DMS153 treated with DMSO at 0.1 percent for 48 hours (cell line): ENCODE data around the gene PLD4.
A peak's percentile ranks its signal among the peaks of the same experiment; 100 is the strongest.

Experiments used
- DNase-seq: peaks from one replicate; lab custom pipeline; 2025; ENCODE audit not compliant: unreplicated experiment; lab: John Stamatoyannopoulos, UW

PLD4 gene

DNA sequence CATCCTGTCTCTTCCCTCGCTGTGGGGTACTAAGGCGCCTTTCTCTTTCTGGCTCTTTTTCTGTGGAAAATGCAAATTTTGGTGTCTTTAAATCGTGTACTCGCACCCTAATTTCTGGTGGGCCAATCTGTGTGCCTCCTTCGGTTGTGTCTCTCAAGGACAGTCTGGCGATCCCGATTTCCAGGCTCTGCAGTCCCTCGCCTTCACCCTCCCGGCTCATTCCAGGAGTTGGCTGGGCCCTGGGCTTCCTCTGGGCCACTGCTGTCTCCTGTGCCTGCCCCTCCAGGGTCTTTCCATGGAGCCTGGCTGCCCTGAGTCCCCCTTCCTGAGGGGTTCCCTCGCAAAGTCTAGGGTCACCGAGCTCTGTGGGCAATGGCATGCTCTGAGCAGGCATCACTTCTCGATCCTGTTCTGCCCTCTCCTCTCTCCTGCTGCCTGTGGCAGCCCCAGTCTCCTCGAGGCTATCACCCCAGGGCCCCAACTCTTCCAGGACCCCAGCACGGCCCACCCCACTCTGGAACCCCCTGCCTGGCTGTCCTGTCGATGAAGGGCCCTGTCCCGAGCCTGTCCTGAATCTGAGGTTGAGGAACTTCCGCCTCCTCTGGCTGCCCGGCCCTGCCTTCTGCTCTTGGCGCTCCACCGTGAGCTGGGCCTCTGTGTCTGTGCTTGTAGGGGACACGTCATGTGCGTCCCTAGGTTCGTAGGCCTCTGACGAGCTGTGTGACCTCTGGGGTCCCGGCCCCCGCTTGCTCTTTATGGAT is 29.4 kb downstream of the PLD4 start:
- DNase-seq: no peak

DNA sequence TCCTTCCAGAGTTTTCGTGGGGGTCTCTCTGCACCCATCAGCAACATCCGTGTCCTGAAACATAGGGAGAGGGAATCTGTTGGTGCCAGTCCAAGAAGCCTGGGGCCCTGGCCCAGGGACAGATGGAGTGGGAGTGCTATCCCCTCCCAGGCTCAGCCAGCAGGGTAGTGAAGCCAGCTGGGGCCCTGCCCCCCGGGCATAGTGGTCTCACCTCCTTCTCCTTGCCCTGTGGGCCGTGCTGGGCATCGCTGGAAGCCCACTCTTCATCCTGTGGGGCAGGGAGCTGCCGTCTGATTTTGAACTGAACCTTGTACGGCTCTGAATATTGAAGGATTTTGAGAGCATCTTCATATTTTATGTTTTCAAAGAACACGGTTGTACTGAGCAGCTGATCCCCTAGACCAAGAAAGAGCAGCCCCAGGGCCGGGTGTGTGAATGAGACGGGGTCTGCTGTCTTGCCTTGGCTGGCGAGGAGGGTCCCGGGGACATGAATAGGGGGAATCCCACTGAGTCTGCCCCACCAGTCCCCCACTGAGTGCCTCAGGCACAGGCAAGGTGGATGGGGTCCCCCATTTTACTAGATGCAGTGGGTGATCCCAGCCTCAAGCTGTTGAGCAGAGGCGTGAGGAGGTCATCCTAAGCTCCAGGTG is 30.2 kb downstream of the PLD4 start:
- no peak for DNase-seq

DNA sequence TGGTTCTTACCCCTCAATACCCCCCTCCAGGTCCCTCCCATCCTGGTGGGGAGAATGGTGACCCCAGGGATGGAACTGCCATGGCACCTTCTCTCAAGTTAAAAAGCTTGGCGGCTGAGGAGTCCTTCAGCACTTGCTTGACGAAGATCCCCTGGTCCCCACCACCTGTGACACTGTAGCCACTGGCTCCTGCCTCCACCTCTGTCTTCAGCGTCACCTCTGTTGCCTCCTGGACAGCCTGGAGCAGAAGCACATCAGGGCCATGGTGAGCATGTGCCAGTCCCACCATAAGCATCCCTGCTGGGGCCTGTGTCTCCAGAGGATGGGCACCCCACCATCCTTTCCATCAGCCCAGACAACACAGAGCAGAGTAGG is 30.7 kb downstream of the PLD4 start:
- no peak for DNase-seq

DNA sequence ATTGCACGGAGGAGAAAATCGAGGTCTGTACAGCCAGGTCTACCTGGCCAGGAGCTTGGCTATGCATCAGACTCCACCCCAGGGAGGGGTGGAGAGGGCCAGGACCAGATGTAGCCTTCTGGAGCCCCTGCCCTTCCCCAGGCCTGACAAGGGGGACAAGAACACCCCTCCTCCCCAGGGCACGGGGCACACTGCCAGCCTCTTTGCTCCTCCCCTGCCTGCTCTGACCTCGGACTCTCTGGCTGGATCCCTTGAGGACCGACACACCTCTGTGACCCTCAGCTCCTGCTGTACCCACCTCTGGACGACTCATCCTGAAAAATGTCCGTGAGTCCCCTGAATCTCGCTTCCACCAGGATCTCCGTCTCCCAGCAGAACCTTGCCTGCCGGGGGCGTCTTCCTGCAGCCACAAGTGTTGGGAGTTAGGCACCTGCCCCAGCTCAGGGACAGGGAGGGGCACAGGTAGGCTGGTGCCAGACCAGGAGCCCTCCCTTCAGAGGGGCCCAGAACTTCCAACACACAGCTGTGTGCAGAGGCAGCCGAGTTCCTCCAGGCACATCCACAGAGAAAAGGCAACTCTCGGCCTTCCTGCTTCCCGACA is 31.7 kb downstream of the PLD4 start:
- no peak for DNase-seq

DNA sequence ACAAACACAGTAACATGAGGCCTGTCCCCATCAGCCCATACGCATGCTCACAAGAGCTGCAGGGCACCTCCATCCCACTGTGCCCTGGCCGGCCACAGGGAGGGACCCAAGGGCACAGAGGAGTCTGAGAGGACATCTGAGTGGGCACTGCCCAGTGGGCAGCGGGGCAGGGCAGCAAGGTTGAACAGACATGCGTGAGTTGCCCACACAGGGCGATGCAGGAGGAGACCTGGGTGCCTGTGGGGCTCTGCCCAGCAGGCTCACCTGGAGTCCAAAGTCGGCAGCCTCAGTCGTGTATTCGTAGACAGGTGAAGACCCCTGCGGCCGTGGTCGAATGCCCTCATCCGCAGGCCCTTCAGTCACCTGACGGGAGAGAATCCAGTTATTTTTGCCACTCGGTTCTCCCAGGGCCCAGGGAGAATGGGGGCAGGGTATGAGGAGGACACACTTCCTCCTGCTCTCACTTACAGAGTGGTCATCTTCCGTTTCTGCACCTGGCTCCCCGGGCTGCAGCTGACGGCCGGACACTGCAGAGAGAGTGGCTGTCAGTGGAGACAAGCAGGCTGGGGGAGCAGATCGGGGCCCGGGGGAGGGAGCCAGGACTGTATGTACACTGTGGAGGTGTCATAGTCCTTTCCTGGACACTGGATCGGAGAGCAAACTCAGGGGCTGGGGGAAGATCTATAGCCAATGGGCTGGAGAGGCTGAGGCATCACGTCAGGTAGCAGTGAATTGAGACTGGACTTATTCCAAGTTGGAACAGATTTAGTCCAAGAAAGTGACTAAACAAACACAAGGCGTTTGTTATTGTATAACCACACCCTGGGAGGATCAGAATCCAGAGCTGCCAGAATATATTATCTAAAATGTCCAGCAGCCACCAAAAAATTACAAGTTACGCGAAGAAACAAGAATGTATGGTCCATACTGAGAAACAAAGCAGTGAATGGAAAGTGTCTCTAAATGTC is 32.8 kb downstream of the PLD4 start:
- no peak for DNase-seq

DNA sequence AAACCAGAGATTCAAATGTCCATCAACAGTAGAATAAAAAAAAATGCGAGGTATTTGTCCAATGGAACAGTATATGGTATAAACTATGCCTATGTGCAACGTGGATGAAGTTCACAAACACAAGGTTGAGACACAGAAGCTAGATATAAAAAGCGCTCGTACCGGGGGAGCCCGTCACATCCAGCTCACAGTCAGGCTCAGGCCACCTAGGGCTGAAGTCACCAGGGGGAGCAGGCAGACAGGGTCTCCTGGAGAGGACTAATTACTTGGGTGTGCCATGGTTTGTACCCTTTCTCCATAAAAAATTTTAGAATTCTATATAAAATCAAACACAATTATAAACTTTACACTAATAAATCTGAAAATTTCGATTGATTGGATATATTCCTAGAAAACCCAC is 39.9 kb downstream of the PLD4 start:
- no peak for DNase-seq

DNA sequence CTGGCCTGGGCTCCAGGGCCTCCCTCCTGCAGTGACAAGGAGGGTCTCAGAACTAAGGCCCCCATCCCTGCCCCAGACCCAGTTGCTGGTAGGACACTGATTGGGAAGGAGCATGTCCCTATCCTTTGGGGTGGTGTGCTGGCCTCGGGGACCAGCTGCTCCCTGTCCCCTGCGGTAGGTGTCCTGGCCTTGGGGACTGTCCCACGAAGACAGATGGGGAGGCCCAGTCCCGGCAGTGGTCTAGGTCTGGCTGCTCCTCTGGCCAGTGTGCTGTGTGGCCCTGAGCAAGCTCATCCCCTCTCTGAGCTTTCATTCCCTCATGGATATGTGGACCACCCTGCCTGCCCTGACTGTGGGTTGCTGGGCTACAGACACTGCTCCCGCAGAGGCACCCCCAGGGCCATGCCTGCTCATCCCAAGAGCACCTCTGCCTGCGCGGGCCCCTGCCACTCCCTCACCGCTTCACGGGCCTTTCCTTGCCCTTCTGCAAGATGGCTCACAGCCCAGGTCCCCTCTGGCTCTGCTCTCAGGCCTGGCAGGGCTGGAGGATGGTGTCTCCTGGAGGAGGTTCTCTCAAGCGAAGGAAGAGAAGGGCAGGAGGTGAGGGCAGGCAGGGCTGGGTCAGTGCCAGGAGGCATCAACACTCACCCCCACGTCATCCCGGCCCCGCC is 41.0 kb downstream of the PLD4 start:
- DNase-seq: no peak

DNA sequence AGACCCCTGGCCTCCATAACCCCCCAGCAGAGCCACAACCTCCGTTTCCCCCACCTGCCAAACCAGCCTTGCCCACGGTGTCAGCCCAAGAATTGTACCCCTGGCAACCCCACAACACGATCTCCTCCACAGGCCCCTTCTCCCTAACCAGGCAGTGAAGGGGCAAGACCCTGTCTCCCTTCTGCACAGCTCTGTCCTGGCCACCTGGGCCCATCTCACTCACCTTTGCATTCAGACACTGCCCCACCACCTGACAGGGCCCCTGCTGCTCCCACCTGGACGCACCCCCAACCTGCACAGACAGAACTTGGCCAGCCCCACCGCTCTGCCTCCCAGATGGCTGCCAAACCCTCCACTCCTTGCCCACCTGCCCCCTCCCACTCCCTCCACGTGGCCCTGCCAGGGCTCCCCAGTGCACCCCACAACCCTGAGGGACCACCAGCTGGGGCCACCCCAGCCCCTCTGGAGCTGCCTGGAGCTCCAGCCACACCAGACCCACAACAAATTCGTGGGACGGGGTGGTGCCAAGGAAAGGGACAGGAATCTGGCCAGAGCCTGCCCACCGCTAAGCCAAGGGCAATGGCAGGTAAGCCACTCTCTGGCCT is 41.7 kb downstream of the PLD4 start:
- no peak for DNase-seq

DNA sequence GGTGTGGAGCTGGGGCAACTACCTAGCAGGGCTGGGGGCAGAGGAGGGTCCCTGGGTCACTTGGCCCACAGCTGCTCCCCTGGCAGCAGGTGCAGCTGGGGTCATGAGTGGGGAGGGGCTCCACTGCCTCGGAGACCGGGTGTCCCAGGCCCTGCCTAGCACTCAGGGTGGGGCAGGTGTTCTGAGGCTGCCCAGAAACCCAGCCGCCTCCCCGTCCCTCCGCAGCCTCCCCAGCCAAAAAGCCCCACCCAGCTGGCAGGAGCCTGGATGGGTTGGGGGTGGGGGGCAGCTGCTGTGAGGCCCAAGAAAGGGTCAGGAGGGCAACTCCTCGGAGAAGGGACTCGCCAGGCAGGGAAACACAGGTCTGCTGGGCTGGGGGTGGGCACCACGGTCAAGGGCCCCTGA is 42.3 kb downstream of the PLD4 start:
- no peak for DNase-seq

DNA sequence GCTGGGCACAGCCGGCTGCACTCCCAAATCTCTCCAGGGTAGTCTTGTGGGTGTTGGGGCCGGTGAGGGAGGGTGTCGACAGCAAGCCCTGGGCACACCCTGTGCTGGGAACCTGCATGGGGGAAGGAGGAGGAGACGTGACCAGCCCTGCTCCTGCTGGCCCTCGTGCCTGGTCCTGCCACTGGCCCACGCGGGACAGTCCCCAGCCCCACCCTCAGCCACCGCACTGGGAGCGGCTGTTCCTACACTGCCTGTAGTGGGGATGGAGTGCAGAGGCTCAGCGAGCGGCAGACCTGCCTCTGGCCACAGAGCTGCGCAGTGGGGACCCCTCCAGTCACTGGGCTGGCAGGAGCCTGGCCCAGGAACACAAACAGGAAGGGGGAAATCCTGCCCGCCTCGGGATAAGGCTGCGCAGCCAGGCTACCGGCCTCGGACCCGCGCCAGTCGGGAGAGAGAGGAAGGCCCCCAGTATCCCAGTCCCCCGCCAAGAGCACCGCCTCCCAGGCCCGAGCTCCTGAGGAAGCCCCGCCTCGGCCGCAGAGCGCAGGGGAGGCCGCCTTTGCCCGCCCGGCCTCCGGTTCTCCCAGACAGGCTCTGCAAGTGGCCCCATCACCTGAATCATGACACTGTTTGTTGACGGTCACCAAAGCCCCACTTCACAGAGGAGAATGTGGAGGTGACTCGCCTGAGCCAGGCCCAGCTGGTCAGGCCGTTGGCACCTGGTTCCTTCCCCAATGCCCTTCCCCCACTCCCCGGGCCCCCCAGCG is 42.9 kb downstream of the PLD4 start:
- no peak for DNase-seq

DNA sequence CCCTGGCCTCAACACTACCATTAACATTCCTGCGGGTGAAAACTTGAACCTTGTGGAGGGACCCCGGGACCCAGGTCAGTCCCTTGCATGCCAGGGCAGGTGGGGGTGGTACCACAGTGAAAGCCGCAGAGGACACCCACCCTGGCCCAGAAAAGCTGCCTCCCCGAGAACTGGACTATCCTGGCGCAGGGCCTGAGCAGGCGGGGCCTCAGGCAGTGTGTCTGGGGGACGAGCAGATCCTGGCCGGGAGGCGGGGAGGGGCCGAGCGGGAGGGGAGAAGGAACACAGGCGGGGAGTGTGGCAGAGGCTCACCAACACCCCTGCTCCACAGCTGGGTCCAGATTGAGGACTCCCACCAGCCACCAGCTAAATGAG is 43.5 kb downstream of the PLD4 start:
- no peak for DNase-seq

DNA sequence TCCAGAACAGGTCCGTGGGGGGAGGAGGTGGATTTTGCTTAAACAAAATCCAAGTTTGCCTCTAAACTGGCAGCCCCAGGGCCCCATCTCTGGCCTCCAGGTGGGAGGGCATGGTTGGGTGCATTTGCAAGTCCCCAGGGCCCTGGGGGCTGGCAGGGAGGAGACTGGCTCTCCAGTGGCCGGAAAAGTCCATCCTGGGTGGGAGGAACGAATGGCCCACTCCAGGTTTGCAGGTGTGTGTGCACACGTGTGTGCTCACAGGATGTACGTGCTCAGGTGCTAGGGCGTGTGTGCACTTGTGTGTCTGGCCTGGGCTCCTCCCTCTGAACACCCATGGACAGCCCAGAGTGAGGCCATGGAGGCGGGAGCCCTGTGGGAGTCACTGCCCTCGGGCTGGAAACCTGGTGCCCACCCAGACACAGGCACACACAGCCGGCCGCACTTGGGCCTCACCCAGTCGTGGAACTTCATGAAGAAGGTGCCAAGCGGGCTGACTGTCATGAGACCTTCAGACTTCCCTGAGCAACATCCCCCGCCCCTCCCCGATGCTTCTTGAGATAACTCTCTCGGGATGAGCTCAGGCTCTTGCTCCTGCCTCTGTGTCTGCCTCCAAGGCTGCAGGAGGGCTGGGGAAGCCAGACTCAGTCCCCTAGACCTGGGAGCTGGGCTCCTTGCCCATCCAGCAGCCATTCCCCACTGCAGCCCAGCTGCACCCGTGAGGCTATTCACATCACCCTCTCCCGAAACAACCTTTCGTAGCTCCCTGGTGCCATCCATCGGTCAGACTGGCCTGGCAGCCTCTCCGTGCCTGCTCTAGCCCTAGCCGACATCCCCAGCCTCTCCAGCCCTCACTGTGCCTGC is 44.1 kb downstream of the PLD4 start:
- peak; percentile 1 for DNase-seq

DNA sequence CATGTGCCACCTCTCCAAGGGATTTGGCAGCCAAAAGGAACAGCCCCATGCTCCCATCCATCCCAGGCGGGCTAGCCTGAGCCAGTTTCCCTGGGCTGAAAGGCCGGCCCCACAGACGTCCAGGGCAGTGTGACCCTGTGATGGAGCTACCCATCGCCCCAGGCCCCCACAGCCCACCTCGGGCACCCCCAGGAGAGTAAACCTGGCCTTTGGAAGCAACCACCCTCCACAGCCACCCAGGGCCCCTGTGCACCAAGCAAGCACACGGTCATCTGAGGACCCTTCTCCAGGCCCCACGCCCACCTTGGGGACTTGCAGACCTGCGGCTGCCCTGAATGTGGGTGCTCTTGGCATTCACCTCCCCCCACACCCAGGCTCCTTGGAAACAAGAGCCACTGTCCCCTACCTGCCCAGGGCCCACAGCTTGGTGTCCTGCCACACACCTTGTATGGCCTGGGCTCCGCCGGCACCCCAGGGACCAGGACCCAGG is 45.1 kb downstream of the PLD4 start:
- no peak for DNase-seq

DNA sequence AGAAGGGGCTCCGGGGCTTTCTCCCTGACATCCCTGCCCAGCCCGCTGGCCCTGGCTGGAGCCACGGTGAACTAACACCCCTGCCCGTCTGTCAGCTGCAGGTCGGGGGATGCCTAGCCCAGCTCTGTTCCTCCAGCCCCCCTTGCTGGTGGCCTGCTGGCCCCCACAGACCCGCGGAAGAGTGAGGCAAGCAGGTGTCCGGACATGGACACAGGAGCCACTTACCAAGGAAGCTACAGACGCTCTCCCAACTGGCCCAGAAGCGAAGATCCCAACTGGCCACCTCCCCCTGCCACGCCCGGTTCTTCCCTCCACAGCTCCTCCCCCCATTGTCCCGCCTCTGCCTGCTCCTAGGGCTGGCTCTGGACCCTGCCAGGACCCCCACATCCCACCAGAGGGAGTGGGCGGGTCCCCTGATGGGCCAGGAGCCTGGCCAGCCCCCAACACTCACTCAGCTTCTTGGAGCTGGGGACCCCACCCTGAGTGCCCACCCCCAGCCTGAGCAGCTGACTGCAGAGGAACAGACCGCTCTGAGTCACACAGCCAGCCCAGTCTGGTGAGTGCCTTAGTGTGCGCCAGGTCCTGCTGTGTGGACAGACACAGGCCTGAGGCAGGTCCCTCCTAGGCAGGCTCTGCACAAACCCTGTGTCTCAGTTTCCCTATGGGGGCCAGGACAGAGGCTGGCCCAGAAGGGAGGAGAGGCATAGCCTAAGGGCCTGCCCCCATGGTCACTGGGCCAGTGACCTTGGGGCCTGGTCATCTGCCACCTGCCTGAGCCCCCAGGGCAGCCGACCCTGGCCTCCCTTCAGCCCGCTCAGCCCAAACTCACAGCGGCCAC is 45.8 kb downstream of the PLD4 start:
- no peak for DNase-seq

DNA sequence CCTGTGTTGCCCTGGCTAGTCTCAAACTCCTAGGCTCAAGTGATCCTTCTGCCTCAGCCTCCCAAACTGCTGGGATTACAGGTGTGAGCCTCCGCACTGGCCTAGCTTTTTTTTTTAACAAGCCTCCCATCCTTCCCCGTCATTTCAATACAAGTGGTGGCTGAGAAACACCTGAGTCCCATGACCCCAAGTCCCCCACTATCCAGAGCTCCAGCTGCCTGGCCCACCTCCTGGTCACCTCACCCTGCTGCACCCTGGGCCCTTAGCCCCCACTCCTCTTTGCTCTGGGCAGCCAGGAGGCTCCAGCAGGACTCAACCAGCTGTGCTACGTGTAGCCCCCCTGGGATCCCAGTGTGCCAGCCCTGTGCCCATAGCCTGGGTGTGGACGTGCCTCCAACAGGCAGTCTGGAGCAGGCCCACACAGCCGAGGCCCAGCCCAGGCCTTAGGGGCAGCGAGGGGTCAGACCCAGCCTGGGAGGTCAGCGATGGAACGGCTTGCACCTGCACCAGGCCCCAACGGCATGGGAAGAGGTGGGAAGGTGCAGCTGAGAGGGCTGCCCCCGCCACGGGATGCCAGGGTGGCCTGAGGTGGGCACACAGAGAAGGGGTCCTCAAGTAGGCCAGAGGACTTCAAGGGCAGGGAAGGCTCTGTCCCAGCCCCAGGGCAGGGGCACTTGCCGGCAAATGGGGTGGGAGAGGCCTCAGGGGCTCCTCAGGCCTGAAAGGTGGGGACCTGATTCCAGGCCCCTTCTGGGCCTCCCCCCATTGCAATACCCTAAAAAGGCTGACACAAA is 47.0 kb downstream of the PLD4 start:
- DNase-seq: no peak

DNA sequence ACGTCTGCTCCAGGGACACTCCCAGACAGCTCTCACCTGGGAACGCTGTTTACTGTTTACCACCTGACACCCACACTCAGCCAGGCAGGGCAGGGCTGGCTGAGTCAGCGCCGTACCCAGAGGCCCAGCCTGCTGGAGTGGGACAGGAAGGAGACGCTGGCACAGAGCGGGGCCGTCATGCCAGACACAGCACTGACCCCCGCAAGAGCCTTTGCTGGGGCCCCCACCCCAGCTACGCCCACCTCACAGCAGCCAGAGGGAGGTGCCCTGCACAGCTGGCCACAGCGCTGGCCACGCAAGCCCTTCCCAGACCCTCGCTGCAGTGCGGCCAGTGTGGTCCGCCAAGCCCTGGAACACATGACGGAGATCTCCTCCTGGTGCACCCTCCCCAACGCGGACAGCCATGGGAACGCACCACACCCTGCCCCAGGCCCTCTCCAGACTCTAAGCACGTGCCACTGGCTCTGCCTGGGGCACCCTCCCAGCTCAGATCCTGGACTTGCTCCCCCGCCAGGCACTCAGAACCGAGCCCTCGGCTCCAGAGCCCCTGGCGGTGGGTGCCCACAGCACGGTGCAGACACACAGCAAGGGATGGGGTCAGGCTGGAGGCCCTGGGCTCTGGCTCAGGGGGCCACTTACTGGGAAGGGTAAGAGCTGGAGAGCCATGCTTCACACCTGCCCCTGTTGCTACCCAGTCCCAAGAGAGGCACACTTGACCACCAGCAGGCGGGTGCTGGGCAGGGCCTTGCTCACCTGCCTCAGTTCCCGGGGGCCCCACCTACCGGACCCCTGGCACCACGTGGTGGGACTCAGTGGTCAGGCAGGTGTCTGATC is 47.8 kb downstream of the PLD4 start:
- peak; percentile 7 for DNase-seq
